Prostate gland (tissue), 2 donors: ENCODE results near the gene MEGF9.

Experiments used
- CTCF ChIP-seq, 4 experiments: fragments of 200-600 bp in 2 of 4; fragments of 450-650 bp in 2 of 4; sonication (generic) in 2 of 4; IDR thresholded peaks; 1 replicate in 3 of 4; 2 replicates in 1 of 4; pipeline ENCODE4 v1.5.1; 2016 to 2019; ENCODE audit warnings: antibody characterized with exemption in 4 of 4, mild to moderate bottlenecking in 2 of 4, moderate library complexity in 2 of 4
- POLR2A ChIP-seq: fragments of 450-650 bp; IDR thresholded peaks from one replicate; pipeline ENCODE4 v1.6.1; 2016; ENCODE audit warnings: antibody characterized with exemption, mild to moderate bottlenecking

- no peak for TF ChIP-seq CTCF (IDR thresholded peaks at IDR 0.05)
- TF ChIP-seq POLR2A: no peak
Observed at GRCh38 chr9:120663950-120664349, 50.3 kb downstream of the MEGF9 start.
